Measurements from ENCODE around the gene PSD4.

- TF ChIP-seq CTCF (IDR thresholded peaks at IDR 0.05; ENCODE audit: poor library complexity) (no peak), EZH2 (IDR thresholded peaks at IDR 0.05; ENCODE audit: borderline replicate concordance) (no peak), EZH2phosphoT487 (IDR thresholded peaks at IDR 0.05; ENCODE audit: low read depth, severe bottlenecking, unreplicated experiment) (no peak)
Observed at GRCh38 chr2:113169002-113169530, 4.7 kb upstream of the PSD4 start.
